Middle frontal gyrus (tissue), 1 donor: ENCODE data around the gene KRT27.
"Not testable (repeated sequence)": the region's sequence is repeated elsewhere in the genome, so short reads cannot be mapped to it uniquely, and the experiment has no call there.

Experiments used
- DNase-seq: peaks from one replicate; pipeline ENCODE4 v3.0.0-alpha.2; 2015; ENCODE audit warnings: low spot score; ENCODE audit errors: extremely low spot score

KRT27 gene

GRCh38 chr17:40782450-40782849 lies at the start of gene KRT27:
Gene KRT27 (minus strand): TSS chr17:40782550. CDS start chr17:40782493, 57 bp downstream.
- DNase-seq = no peak

GRCh38 chr17:40830085-40830776 lies 47.9 kb upstream of the KRT27 start:
- DNase-seq = no peak

GRCh38 chr17:40828454-40829044 lies 46.2 kb upstream of the KRT27 start:
- DNase-seq = no peak

GRCh38 chr17:40827746-40828453 lies 45.5 kb upstream of the KRT27 start:
- no peak for DNase-seq

- DNase-seq = no peak
These were observed 43.2 kb upstream of the KRT27 start for GRCh38 chr17:40825599-40825998.

GRCh38 chr17:40824015-40824832 lies 41.9 kb upstream of the KRT27 start:
- no peak for DNase-seq

GRCh38 chr17:40822132-40822812 lies 39.9 kb upstream of the KRT27 start, which contains the start of gene KRT10:
Gene KRT10 (minus strand): TSS chr17:40822614. CDS start chr17:40822585, 29 bp downstream.
- no peak for DNase-seq

- no peak for DNase-seq
These were observed 39.2 kb upstream of the KRT27 start for GRCh38 chr17:40821536-40821935.

- no peak for DNase-seq
These were observed 38.0 kb upstream of the KRT27 start for GRCh38 chr17:40820228-40820838.

DNA sequence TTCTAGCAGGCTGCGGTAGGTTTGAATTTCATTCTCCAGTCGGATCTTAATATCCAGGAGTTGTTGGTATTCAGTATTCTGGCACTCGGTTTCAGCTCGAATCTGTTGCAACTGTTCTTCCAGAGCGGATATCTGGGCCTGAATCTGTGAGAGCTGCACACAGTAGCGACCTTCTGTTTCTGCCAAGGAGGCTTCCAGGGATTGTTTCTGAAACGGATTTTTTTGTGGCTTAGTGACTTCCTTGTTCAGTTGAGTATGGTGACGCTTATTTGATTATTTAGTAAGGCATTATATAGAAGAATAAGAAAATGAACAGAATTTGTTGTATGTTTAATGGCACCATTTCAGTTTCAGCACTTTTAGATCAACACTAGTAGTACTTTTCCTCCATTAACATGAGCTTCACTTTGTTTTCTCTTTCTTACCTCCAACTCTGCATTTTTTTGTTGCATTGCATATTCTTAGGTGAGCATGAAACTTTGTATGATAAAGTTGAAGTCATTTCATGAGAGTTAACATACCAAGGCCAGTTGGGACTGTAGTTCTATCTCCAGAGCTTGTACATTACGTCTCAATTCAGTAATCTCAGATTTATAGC lies 37.3 kb upstream of the KRT27 start:
- DNase-seq = no peak

GRCh38 chr17:40818733-40819527 lies 36.6 kb upstream of the KRT27 start:
- DNase-seq = peak; percentile 46

GRCh38 chr17:40818343-40818732 lies 36.0 kb upstream of the KRT27 start:
- DNase-seq = no peak

DNA sequence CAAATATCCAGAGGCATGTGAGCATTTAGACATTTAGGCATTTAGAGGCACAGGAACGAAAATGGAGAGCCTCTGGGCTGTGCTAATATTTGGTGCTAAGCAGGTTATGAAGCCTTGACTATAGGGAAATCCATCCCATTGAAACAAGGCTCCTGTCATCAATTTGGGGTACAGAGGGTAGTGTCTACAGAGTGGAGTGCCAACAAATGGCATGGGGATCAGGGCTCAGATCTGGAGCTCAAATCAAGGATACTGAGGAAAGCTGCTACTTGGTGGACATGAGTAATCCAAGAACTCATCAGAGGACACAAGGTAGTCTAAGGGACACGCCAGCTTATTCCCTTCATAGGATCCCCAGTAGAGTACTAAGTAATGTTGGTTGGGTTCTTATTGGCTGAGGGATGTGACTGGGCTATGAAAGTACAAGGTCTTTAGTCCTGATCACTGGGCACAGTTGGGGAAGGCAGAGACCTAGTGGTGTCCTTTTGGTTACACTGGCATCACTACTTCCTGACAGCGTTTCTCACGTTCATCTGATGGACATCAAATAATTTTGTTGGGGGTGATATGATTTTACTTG lies 34.8 kb upstream of the KRT27 start:
- DNase-seq = no peak

DNA sequence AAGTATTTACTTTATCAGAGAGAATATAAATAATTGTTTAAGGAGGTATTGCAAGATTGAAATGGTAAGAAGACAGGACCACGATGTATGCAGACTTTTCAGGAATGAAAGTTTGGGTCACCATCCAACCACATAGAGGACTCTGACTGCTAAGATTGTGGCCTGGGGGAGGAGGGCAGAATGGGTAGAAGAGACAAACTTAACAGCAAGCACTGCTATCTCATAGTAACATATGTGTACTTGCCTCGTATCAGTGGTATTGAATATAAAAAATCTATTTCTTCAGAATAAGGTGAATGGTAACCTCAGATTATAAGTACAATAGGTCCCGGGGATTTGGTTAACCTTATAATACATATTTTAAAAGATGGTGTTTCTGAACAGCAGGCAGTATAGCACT lies 34.2 kb upstream of the KRT27 start:
- DNase-seq = no peak

GRCh38 chr17:40815381-40815780 lies 33.0 kb upstream of the KRT27 start:
- no peak for DNase-seq

GRCh38 chr17:40814657-40815056 lies 32.3 kb upstream of the KRT27 start:
- not testable (repeated sequence) for DNase-seq

- DNase-seq = no peak
These were observed 31.5 kb upstream of the KRT27 start for GRCh38 chr17:40813804-40814203.

GRCh38 chr17:40812639-40813038 lies 30.3 kb upstream of the KRT27 start:
- DNase-seq = no peak

GRCh38 chr17:40810494-40810893 lies 28.1 kb upstream of the KRT27 start:
- no peak for DNase-seq
